K562 (cell line): ENCODE measurements around the gene UPF2. TPM values are rescaled to one million over a fixed set of nuclear protein-coding genes. Genes with fewer than 3 reads are reported as not detected.

ENCODE experiments used
- BRD4 ChIP-seq: fragments of 200-600 bp; sonication (generic); IDR thresholded peaks from 2 replicates; pipeline ENCODE4 v1.6.1; 2017; ENCODE audit warnings: inconsistent platforms
- DIDO1 ChIP-seq: fragments of 450-650 bp; IDR thresholded peaks from 2 replicates; pipeline ENCODE4 v1.6.1; 2016; ENCODE audit warnings: low read depth, missing biosample characterization, missing genetic modification characterization
- ESRRA ChIP-seq: fragments of 450-650 bp; IDR thresholded peaks from 2 replicates; pipeline ENCODE4 v1.6.1; 2014; ENCODE audit warnings: low read depth, mild to moderate bottlenecking, moderate library complexity, borderline replicate concordance
- KAT7 ChIP-seq: sonication (generic); formaldehyde crosslinking; IDR thresholded peaks from 2 replicates; pipeline ENCODE4 v1.8.0; 2022; ENCODE audit warnings: missing genetic modification reagents, mild to moderate bottlenecking, borderline replicate concordance
- NR2C1 ChIP-seq, 2 experiments: fragments of 450-650 bp; IDR thresholded peaks; 2 replicates each; pipeline ENCODE4 v1.6.1; 2017; ENCODE audit warnings: mild to moderate bottlenecking in 2 of 2, antibody characterized with exemption in 1 of 2, inconsistent platforms in 1 of 2, missing compliant biosample characterization in 1 of 2, missing genetic modification characterization in 1 of 2
- POLR2A ChIP-seq: fragments of 450-650 bp; conservative IDR thresholded peaks from 2 replicates; pipeline ENCODE4 v1.6.1; 2016
- POLR2G ChIP-seq: fragments of 200-400 bp; formaldehyde crosslinking; IDR thresholded peaks from 2 replicates; pipeline ENCODE4 v1.6.1; 2017; ENCODE audit warnings: low read depth, mild to moderate bottlenecking, antibody characterized with exemption, low read length, moderate library complexity
- RUNX1 ChIP-seq: sonication (generic); IDR thresholded peaks from 2 replicates; pipeline ENCODE4 v1.6.1; 2016; ENCODE audit warnings: antibody characterized with exemption, low read depth
- SMARCB1 ChIP-seq: IDR thresholded peaks from 2 replicates; pipeline ENCODE4 v1.6.1; 2011; ENCODE audit warnings: improper control_type of control experiment, low read depth; ENCODE audit not compliant: insufficient read length
- THRAP3 ChIP-seq: fragments of 450-650 bp; IDR thresholded peaks from 2 replicates; pipeline ENCODE4 v1.6.1; 2016; ENCODE audit warnings: mild to moderate bottlenecking, inconsistent platforms, borderline replicate concordance
- ZNF347 ChIP-seq: fragments of 450-650 bp; formaldehyde crosslinking; IDR thresholded peaks from 2 replicates; pipeline ENCODE4 v1.4.0; 2020; ENCODE audit warnings: low read depth, mild to moderate bottlenecking, moderate library complexity
- ZNF740 ChIP-seq, 3 experiments: fragments of 200-800 bp in 1 of 3; sonication (Bioruptor generic) in 1 of 3; sonication (generic) in 1 of 3; formaldehyde crosslinking in 1 of 3; IDR thresholded peaks; 2 replicates each; pipeline versions ENCODE4 v1.6.1 to v1.8.0; 2016 to 2022; ENCODE audit warnings: mild to moderate bottlenecking in 2 of 3, missing compliant biosample characterization in 2 of 3, missing genetic modification characterization in 2 of 3, missing genetic modification reagents in 1 of 3
- polyA plus RNA-seq, 8 experiments: library from polyadenylated mRNA; depleted of rRNA in 4 of 8; stranded (reverse) in 5 of 8; unstranded in 3 of 8; fragments of >200 nt; fragmentation: Nextera tagmentation in 2 of 8; fragmentation: Illumina TruSeq in 1 of 8; extraction: Ambion mirVana in 2 of 8; extraction: Trizol in 1 of 8; gene quantifications; 2 replicates each; pipeline versions ENCODE4 v1.2.1 to v1.2.3, GENCODE V29; 2011 to 2014; ENCODE audit warnings: inconsistent platforms in 1 of 8, missing spikeins in 1 of 8
- total RNA-seq, 7 experiments: library from RNA; depleted of rRNA in 6 of 7; stranded (reverse); fragments of >200 nt in 6 of 7; fragmentation: Illumina TruSeq in 2 of 7; extraction: Trizol in 2 of 7; gene quantifications; 2 replicates each; pipeline versions ENCODE4 v1.2.1 to v1.2.3, GENCODE V29; 2011 to 2021; ENCODE audit warnings: low replicate concordance in 1 of 7

The UPF2 gene
- total and polyA plus RNA-seq, 9 of the 15 experiments (the other 6 are each of a cell fraction or from before 2014, with no cell fraction given): 13.9 to 37.7 (median 23.7) TPM

- TF ChIP-seq ZNF740 (CRISPR knock-in tag; IDR thresholded peaks at IDR 0.05): no peak
- TF ChIP-seq ZNF740 (tag; IDR thresholded peaks at IDR 0.05): no peak
- TF ChIP-seq RUNX1: no peak
- no peak for TF ChIP-seq THRAP3
- 0 out of 2 replicates have a peak, but pooled peaks have one; percentile 47 for TF ChIP-seq KAT7 (CRISPR knock-in tag)
- no peak for TF ChIP-seq ZNF347 (CRISPR knock-in tag)
- TF ChIP-seq BRD4: 0 out of 2 replicates have a peak, but pooled peaks have one; percentile 44
- TF ChIP-seq SMARCB1: no peak
- peak; percentile 12; the same call in 1 of the 2 replicates for TF ChIP-seq POLR2A
- TF ChIP-seq DIDO1 (tag): no peak
- no peak for TF ChIP-seq ESRRA
- TF ChIP-seq NR2C1 (IDR thresholded peaks at IDR 0.05): peak; percentile 71
- TF ChIP-seq NR2C1 (tag; IDR thresholded peaks at IDR 0.05): peak; percentile 79
- TF ChIP-seq POLR2G: 0 out of 2 replicates have a peak, but pooled peaks have one; percentile 37
Measured at GRCh38 chr10:11875494-11876281, 166.9 kb downstream of the UPF2 start (continued).
